GM12878 (cell line): Measurements from ENCODE around the gene BDH2. TPM values are rescaled to one million over a fixed set of nuclear protein-coding genes. Genes with fewer than 3 reads are reported as not detected.

Source experiments
- ATAC-seq: fragments of 200-7000 bp; cut with Tn5 transposase; 3 replicates; pipeline ENCODE4 v1.9.1; 2020; ENCODE audit warnings: mild to moderate bottlenecking, moderate library complexity
- BruUV-seq: library from RNA; stranded (reverse); fragments of 400-500 nt; replicated peaks from 2 replicates; lab custom pipeline; 2021; lab: Mats Ljungman, UMichigan
- CTCF ChIA-PET: fragments of 300-600 bp; sonication (Branson Sonifier 250); formaldehyde crosslinking; extraction: SDS; loops from one replicate; lab custom pipeline; 2021; ENCODE audit warnings: inconsistent platforms; lab: Yijun Ruan, JAX
- POLR2A ChIA-PET: fragments of 350-600 bp; formaldehyde crosslinking; extraction: SDS; loops from one replicate; lab custom pipeline; 2021; ENCODE audit warnings: inconsistent platforms; lab: Charles Lee
- RAD21 ChIA-PET: fragments of 300-600 bp; sonication (Branson Sonifier 250); formaldehyde crosslinking; loops from one replicate; lab custom pipeline; 2023; ENCODE audit warnings: antibody characterized with exemption; ENCODE audit not compliant: unreplicated experiment; lab: Charles Lee
- SMC1A ChIA-PET: fragments of 300-600 bp; sonication (Branson Sonifier 250); formaldehyde crosslinking; loops from one replicate; lab custom pipeline; 2023; ENCODE audit not compliant: unreplicated experiment, uncharacterized antibody; lab: Charles Lee
- DNase-seq: peaks from one replicate; pipeline ENCODE4 v3.0.0-alpha.2; 2011; ENCODE audit warnings: low read depth, low spot score
- FAIRE-seq: peaks from 3 replicates; lab custom pipeline; 2011; peaks lifted over from hg19 to GRCh38; lab: Jason Lieb, UNC
- H2AFZ ChIP-seq: 2 replicates; pipeline ENCODE4 v1.6.0; 2011; ENCODE audit warnings: low read depth, low read length, control low read depth; ENCODE audit not compliant: control insufficient read depth
- H3K27ac ChIP-seq: 2 replicates; pipeline ENCODE4 v1.5.1; 2011; ENCODE audit warnings: control low read depth; ENCODE audit not compliant: control insufficient read depth, insufficient read depth
- H3K27me3 ChIP-seq, 2 experiments: replicated peaks in 1 of 2; 2 replicates each; pipeline versions ENCODE4 v1.6.0 to v1.6.1; 2011; ENCODE audit warnings: low read length in 1 of 2; ENCODE audit not compliant: control insufficient read depth in 2 of 2, insufficient read depth in 2 of 2
- H3K36me3 ChIP-seq, 2 experiments: 2 replicates each; pipeline ENCODE4 v1.5.1; 2011; ENCODE audit warnings: low read length in 1 of 2; ENCODE audit not compliant: control insufficient read depth in 2 of 2, insufficient read depth in 2 of 2
- H3K4me1 ChIP-seq: 2 replicates; pipeline ENCODE4 v1.6.1; 2011; ENCODE audit warnings: mild to moderate bottlenecking, low read length, moderate library complexity, mixed read lengths; ENCODE audit not compliant: control insufficient read depth, insufficient read depth
- H3K4me2 ChIP-seq: 2 replicates; pipeline ENCODE4 v1.6.0; 2011; ENCODE audit warnings: control low read depth; ENCODE audit not compliant: control insufficient read depth, insufficient read depth
- H3K4me3 ChIP-seq: fragments of 200-600 bp; sonication (generic); 2 replicates; pipeline ENCODE4 v1.5.1; 2016
- H3K79me2 ChIP-seq: 2 replicates; pipeline ENCODE4 v1.6.0; 2011; ENCODE audit warnings: low read length; ENCODE audit not compliant: control insufficient read depth, insufficient read depth
- H3K9ac ChIP-seq: 2 replicates; pipeline ENCODE4 v1.8.0; 2011; ENCODE audit warnings: low read length, control low read depth, mixed read lengths; ENCODE audit not compliant: control insufficient read depth, insufficient read depth
- H3K9me3 ChIP-seq: replicated peaks from 3 replicates; pipeline ENCODE4 v1.5.1; 2011; ENCODE audit warnings: mild to moderate bottlenecking, low read length; ENCODE audit not compliant: control insufficient read depth, insufficient read depth
- H4K20me1 ChIP-seq: 2 replicates; pipeline ENCODE4 v1.6.0; 2011; ENCODE audit not compliant: control insufficient read depth, insufficient read depth
- ATF7 ChIP-seq: fragments of 450-650 bp; IDR thresholded peaks from 2 replicates; pipeline ENCODE4 v1.6.1; 2016; ENCODE audit warnings: low read depth, mild to moderate bottlenecking
- BACH1 ChIP-seq: fragments of 450-650 bp; IDR thresholded peaks from 2 replicates; pipeline ENCODE4 v1.6.1; 2017; ENCODE audit warnings: mild to moderate bottlenecking, borderline replicate concordance
- CBFB ChIP-seq: IDR thresholded peaks from 2 replicates; pipeline ENCODE4 v1.6.1; 2016; ENCODE audit warnings: antibody characterized with exemption, low read depth
- KAT2A ChIP-seq: conservative IDR thresholded peaks from 2 replicates; pipeline ENCODE4 v1.6.1; 2011; ENCODE audit warnings: low read depth, low read length; ENCODE audit not compliant: control insufficient read depth
- MXI1 ChIP-seq: fragments of 150-350 bp; IDR thresholded peaks from 2 replicates; pipeline ENCODE4 v1.6.1; 2011; ENCODE audit warnings: low read depth, mild to moderate bottlenecking, inconsistent platforms, low read length, improper control_type of control experiment
- NFXL1 ChIP-seq: fragments of 450-650 bp; IDR thresholded peaks from 2 replicates; pipeline ENCODE4 v1.6.1; 2017; ENCODE audit warnings: antibody characterized with exemption, mild to moderate bottlenecking, borderline replicate concordance
- NFYA ChIP-seq: IDR thresholded peaks from 2 replicates; pipeline ENCODE4 v1.6.1; 2011; ENCODE audit warnings: low read depth, mild to moderate bottlenecking, low read length, improper control_type of control experiment, borderline replicate concordance
- NR2C1 ChIP-seq: fragments of 450-650 bp; IDR thresholded peaks from 2 replicates; pipeline ENCODE4 v1.6.1; 2017; ENCODE audit warnings: antibody characterized with exemption, mild to moderate bottlenecking, moderate library complexity
- SREBF2 ChIP-seq: IDR thresholded peaks from 2 replicates; pipeline ENCODE4 v1.6.1; 2012; ENCODE audit warnings: mild to moderate bottlenecking, low read length
- STAT3 ChIP-seq: IDR thresholded peaks from 2 replicates; pipeline ENCODE4 v1.6.1; 2011; ENCODE audit warnings: low read depth, low read length, improper control_type of control experiment
- WRNIP1 ChIP-seq: IDR thresholded peaks from 2 replicates; pipeline ENCODE4 v1.6.1; 2011; ENCODE audit warnings: low read depth, low read length, improper control_type of control experiment, borderline replicate concordance
- WGBS: methylation state at CpG from one replicate; pipeline ENCODE4 v1.1.6; 2016; ENCODE audit warnings: low lambda C conversion rate; ENCODE audit not compliant: insufficient replicate concordance, insufficient coverage; ENCODE audit errors: missing lambda C conversion rate; 5-methylcytosine and 5-hydroxymethylcytosine counted together
- in situ Hi-C: fragments of 300-500 bp; cut with MboI; formaldehyde crosslinking; loops from 9 replicates; pipeline ENCODE4 v1.14.3; 2018; ENCODE audit warnings: mixed read lengths
- intact Hi-C: fragments of 100-400 bp; cut with micrococcal nuclease; formaldehyde crosslinking; loops from one replicate; pipeline ENCODE4 v1.14.2; 2022; ENCODE audit not compliant: unreplicated experiment
- polyA plus RNA-seq, 11 experiments: library from polyadenylated mRNA; depleted of rRNA in 4 of 11; unstranded in 6 of 11; stranded (reverse) in 5 of 11; fragments of >200 nt; fragmentation: Nextera tagmentation in 4 of 11; fragmentation: Illumina TruSeq in 1 of 11; extraction: Ambion mirVana in 4 of 11; extraction: Trizol in 1 of 11; gene quantifications; 1 replicate in 1 of 11; 2 replicates in 10 of 11; pipeline versions ENCODE4 v1.2.1 to v1.2.3, GENCODE V29; 2011 to 2016; ENCODE audit warnings: inconsistent platforms in 2 of 11, missing spikeins in 2 of 11, low read depth in 1 of 11
- total RNA-seq, 4 experiments: library from RNA; depleted of rRNA in 3 of 4; stranded (reverse); fragments of >200 nt in 3 of 4; fragmentation: Illumina TruSeq in 1 of 4; extraction: Trizol in 1 of 4; gene quantifications; 2 replicates each; pipeline versions ENCODE4 v1.2.1 to v1.2.3, GENCODE V29; 2013 to 2021
- TF ChIP-seq, protein P1 (sequence below): fragments of 450-650 bp; IDR thresholded peaks from 2 replicates; pipeline ENCODE4 v1.6.1; 2016; ENCODE audit warnings: mild to moderate bottlenecking
- TF ChIP-seq, protein P2 (sequence below): fragments of 450-650 bp; IDR thresholded peaks from 2 replicates; pipeline ENCODE4 v1.6.1; 2018; ENCODE audit warnings: borderline replicate concordance, mild to moderate bottlenecking; ENCODE audit not compliant: partially characterized antibody

The BDH2 gene
- total and polyA plus RNA-seq, 10 of the 15 experiments (the other 5 are each of a cell fraction or from before 2014, with no cell fraction given) = 20.9 to 47.3 (median 33.5) TPM

DNA sequence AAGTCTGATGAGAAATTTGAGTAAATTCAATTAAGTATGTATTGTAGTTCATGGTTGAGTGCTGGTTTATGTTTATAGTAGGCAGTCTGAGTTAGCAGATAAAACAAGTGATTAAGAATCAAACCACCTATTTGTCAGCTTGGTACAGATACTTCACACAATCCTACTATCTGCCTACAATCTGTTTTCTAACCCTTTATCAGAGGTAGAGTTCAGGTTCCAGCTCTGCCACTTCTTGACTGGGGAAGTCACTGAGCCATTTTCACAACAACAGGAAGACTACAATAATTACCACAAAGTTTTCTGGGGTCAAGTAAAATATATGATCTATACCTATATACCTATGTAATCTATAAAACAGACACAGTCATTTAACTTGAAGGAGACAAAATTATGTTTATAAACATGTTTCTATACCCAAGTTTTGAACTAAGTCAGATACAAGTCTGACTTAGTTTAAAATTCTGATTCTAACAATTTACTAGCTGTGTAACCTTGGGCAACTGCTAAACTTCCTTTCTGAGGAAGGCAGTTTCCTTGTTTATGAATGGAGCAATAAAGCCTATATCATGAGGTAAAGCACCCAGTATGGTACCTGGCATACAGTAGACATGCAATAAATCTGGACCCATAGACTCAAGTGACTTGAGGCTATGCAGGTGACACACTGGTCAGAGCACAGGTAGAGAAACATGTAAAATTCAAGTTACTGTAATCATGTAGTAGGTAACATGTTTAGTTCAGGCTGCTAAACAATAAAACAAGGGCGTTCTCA, 37.2 kb upstream of the BDH2 start:
- Histone ChIP-seq H3K79me2 (no peaks in the 10 kb centered on the region), H3K4me3 (no peak overlapping the region), H3K36me3 (peaks cover 2 to 23% of the 10 kb centered on the region in 2 experiments; a peak in 2 of 4 replicates), H3K4me1 (0 out of 2 replicates have a peak, but pooled peaks cover 3% of the 10 kb centered on the region), H2AFZ (no peak overlapping the region), H3K4me2 (no peak overlapping the region), H3K27me3 (no peaks in the 10 kb centered on the region), H4K20me1 (no peaks in the 10 kb centered on the region), H3K9ac (no peak overlapping the region), H3K9me3 (no peaks in the 10 kb centered on the region), H3K27ac (no peak overlapping the region)
- TF ChIP-seq NR2C1 (no peak), BACH1 (no peak), MXI1 (no peak), ATF7 (no peak), NFXL1 (no peak), KAT2A (no peak), STAT3 (no peak), WRNIP1 (no peak), CBFB (no peak), NFYA (no peak), SREBF2 (no peak)
- TF ChIP-seq, protein P1, sequence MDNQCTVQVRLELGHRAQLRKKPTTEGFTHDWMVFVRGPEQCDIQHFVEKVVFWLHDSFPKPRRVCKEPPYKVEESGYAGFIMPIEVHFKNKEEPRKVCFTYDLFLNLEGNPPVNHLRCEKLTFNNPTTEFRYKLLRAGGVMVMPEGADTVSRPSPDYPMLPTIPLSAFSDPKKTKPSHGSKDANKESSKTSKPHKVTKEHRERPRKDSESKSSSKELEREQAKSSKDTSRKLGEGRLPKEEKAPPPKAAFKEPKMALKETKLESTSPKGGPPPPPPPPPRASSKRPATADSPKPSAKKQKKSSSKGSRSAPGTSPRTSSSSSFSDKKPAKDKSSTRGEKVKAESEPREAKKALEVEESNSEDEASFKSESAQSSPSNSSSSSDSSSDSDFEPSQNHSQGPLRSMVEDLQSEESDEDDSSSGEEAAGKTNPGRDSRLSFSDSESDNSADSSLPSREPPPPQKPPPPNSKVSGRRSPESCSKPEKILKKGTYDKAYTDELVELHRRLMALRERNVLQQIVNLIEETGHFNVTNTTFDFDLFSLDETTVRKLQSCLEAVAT = no peak
- TF ChIP-seq, protein P2, sequence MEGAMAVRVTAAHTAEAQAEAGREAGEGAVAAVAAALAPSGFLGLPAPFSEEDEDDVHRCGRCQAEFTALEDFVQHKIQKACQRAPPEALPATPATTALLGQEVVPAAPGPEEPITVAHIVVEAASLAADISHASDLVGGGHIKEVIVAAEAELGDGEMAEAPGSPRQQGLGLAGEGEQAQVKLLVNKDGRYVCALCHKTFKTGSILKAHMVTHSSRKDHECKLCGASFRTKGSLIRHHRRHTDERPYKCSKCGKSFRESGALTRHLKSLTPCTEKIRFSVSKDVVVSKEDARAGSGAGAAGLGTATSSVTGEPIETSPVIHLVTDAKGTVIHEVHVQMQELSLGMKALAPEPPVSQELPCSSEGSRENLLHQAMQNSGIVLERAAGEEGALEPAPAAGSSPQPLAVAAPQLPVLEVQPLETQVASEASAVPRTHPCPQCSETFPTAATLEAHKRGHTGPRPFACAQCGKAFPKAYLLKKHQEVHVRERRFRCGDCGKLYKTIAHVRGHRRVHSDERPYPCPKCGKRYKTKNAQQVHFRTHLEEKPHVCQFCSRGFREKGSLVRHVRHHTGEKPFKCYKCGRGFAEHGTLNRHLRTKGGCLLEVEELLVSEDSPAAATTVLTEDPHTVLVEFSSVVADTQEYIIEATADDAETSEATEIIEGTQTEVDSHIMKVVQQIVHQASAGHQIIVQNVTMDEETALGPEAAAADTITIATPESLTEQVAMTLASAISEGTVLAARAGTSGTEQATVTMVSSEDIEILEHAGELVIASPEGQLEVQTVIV = no peak
- SMC1A ChIA-PET = interaction anchor here (1.2 kb wide), 1 partner anchor 11 kb away, joined by 3 read pairs; no protein-coding TSS in a partner anchor
- no TSS peak for BruUV-seq
- intact Hi-C loops = no loop called here
- in situ Hi-C loops = no loop called here
- POLR2A ChIA-PET = interaction anchor here (0.5 kb wide), 1 partner anchor 16 kb away, joined by 3 read pairs; no protein-coding TSS in a partner anchor
- no peak for FAIRE-seq
- RAD21 ChIA-PET = no interaction called here
- DNase-seq = no peak
- CTCF ChIA-PET = no interaction called here
- ATAC-seq = no peak
- 100% methylated on average over 1 of the region's 1 CpG for WGBS
